Common myeloid progenitor, CD34-positive (primary cell): ENCODE measurements around the gene LENG8.

ENCODE experiments used
- CTCF ChIA-PET: fragments of 350-600 bp; sonication (Branson Sonifier 250); formaldehyde crosslinking; loops from one replicate; lab custom pipeline; 2021; ENCODE audit warnings: antibody characterized with exemption; lab: Charles Lee
- POLR2A ChIA-PET: fragments of 350-600 bp; sonication (Branson Sonifier 250); formaldehyde crosslinking; loops from one replicate; lab custom pipeline; 2021; ENCODE audit warnings: antibody characterized with exemption; lab: Charles Lee
- DNase-seq, 3 donors: peaks; one replicate each; pipeline versions ENCODE4 v3.0.0 to v3.0.0-alpha.2; 2013
- H3K27ac ChIP-seq, 2 experiments: 1 replicate in 1 of 2; 2 replicates in 1 of 2; pipeline ENCODE4 v1.7.0; 2013; ENCODE audit warnings: inconsistent platforms in 2 of 2, low read length in 2 of 2, mild to moderate bottlenecking in 2 of 2, low read depth in 1 of 2, moderate library complexity in 1 of 2; ENCODE audit not compliant: severe bottlenecking in 2 of 2, insufficient read depth in 1 of 2, poor library complexity in 1 of 2
- H3K27me3 ChIP-seq, 5 experiments: replicated peaks in 2 of 5; 1 replicate in 3 of 5; 2 replicates in 2 of 5; pipeline versions ENCODE4 v1.6.1 to v1.7.0; 2013; ENCODE audit warnings: low read length in 4 of 5, mild to moderate bottlenecking in 2 of 5, moderate library complexity in 2 of 5, inconsistent platforms in 1 of 5; ENCODE audit not compliant: insufficient read depth in 5 of 5, control insufficient read depth in 4 of 5
- H3K36me3 ChIP-seq, 4 experiments: 1 replicate in 2 of 4; 2 replicates in 2 of 4; pipeline versions ENCODE4 v1.6.1 to v1.7.0; 2013; ENCODE audit warnings: low read length in 3 of 4, control low read depth in 1 of 4, mild to moderate bottlenecking in 1 of 4; ENCODE audit not compliant: control insufficient read depth in 4 of 4, insufficient read depth in 4 of 4
- H3K4me1 ChIP-seq, 4 experiments: 1 replicate in 3 of 4; 2 replicates in 1 of 4; pipeline versions ENCODE4 v1.6.1 to v1.7.1; 2013; ENCODE audit warnings: low read length in 3 of 4, mild to moderate bottlenecking in 3 of 4, control low read depth in 1 of 4, inconsistent platforms in 1 of 4, moderate library complexity in 1 of 4; ENCODE audit not compliant: control insufficient read depth in 4 of 4, insufficient read depth in 4 of 4; ENCODE audit errors: control extremely low read depth in 1 of 4
- H3K4me3 ChIP-seq, 7 experiments: 1 replicate in 4 of 7; 2 replicates in 3 of 7; pipeline versions ENCODE4 v1.5.1 to v1.7.0; 2013; ENCODE audit warnings: mild to moderate bottlenecking in 7 of 7, low read length in 6 of 7, moderate library complexity in 6 of 7, inconsistent platforms in 2 of 7, low read depth in 2 of 7, control low read depth in 1 of 7; ENCODE audit not compliant: insufficient read depth in 4 of 7, control insufficient read depth in 1 of 7; ENCODE audit errors: extremely low read depth in 1 of 7
- H3K9me3 ChIP-seq, 5 experiments: 1 replicate in 4 of 5; 2 replicates in 1 of 5; pipeline versions ENCODE4 v1.6.1 to v1.7.1; 2013; ENCODE audit warnings: low read length in 4 of 5, mild to moderate bottlenecking in 2 of 5, inconsistent platforms in 1 of 5, low read depth in 1 of 5, moderate library complexity in 1 of 5; ENCODE audit not compliant: control insufficient read depth in 4 of 5, insufficient read depth in 2 of 5; ENCODE audit errors: control extremely low read depth in 1 of 5
- WGBS: methylation state at CpG from one replicate; pipeline ENCODE4 v1.1.5; 2013; ENCODE audit not compliant: insufficient coverage; 5-methylcytosine and 5-hydroxymethylcytosine counted together

LENG8 gene

GRCh38 chr19:54411033-54411432 lies 38.0 kb upstream of the LENG8 start:
- Histone ChIP-seq H3K27ac (no peak overlapping the region), H3K36me3 (no peaks in the 10 kb centered on the region), H3K9me3 (peaks cover 0 to 8% (median 0%) of the 10 kb centered on the region in 5 experiments), H3K4me1 (peaks cover 0 to 14% (median 6%) of the 10 kb centered on the region in 4 experiments), H3K4me3 (no peak overlapping the region), H3K27me3 (peaks cover 0 to 23% (median 11%) of the 10 kb centered on the region in 5 experiments)
- POLR2A ChIA-PET = interaction anchor here (1.1 kb wide), 1 partner anchor 40 kb away, joined by 3 read pairs; no protein-coding TSS in a partner anchor
- CTCF ChIA-PET = interaction anchor here (0.9 to 1.8 kb wide), 3 partner anchors 20 to 145 kb away, joined by 3 to 7 read pairs (median 4); no protein-coding TSS in a partner anchor
- DNase-seq = no peak

- peaks cover 0 to 3% (median 0%) of the 10 kb centered on the region in 5 experiments for H3K9me3 ChIP-seq
- peaks cover 0 to 36% (median 14%) of the 10 kb centered on the region in 5 experiments for H3K27me3 ChIP-seq
- H3K27ac ChIP-seq = no peak overlapping the region
- CTCF ChIA-PET = no interaction called here
- H3K4me3 ChIP-seq = no peak overlapping the region
- H3K36me3 ChIP-seq = no peaks in the 10 kb centered on the region
- POLR2A ChIA-PET = interaction anchor here (0.6 kb wide), 1 partner anchor 15 kb away, joined by 3 read pairs; no protein-coding TSS in a partner anchor
- 75% methylated on average over 1 of the region's 4 CpGs for WGBS
- H3K4me1 ChIP-seq = peaks cover 0 to 32% (median 23%) of the 10 kb centered on the region in 4 experiments
- no peak for DNase-seq
Observed at GRCh38 chr19:54412877-54413276, 36.1 kb upstream of the LENG8 start.

GRCh38 chr19:54414156-54414555 lies 34.8 kb upstream of the LENG8 start:
- 100% methylated on average over 1 of the region's 4 CpGs for WGBS
- POLR2A ChIA-PET = no interaction called here
- Histone ChIP-seq H3K27ac (no peak overlapping the region), H3K9me3 (no peaks in the 10 kb centered on the region), H3K36me3 (no peaks in the 10 kb centered on the region), H3K27me3 (peaks cover 0 to 36% (median 14%) of the 10 kb centered on the region in 5 experiments), H3K4me1 (peaks cover 0 to 44% (median 34%) of the 10 kb centered on the region in 4 experiments), H3K4me3 (no peak overlapping the region)
- no peak for DNase-seq
- CTCF ChIA-PET = no interaction called here

GRCh38 chr19:54415208-54415900 lies 33.6 kb upstream of the LENG8 start, which contains the start of gene TTYH1:
TSS of gene TTYH1 (plus strand) at chr19:54415464. CDS start at chr19:54415553, 89 bp downstream.
- H3K27me3 ChIP-seq = peaks cover 0 to 46% (median 14%) of the 10 kb centered on the region in 5 experiments
- H3K4me1 ChIP-seq = peaks cover 0 to 44% (median 34%) of the 10 kb centered on the region in 4 experiments
- CTCF ChIA-PET = interaction anchor here (0.6 to 1.8 kb wide), 13 partner anchors 8 to 149 kb away, joined by 3 to 11 read pairs (median 4); partner anchors contain the start of gene LENG8
- no peak within 1 kb of the TSS for H3K27ac ChIP-seq
- no peaks in the 10 kb centered on the region for H3K9me3 ChIP-seq
- H3K4me3 ChIP-seq = peak within 1 kb of the TSS in 5 of 7 experiments; percentile 26 to 63 (median 37)
- peak in 2 of 3 donors; percentile 44 to 48 for DNase-seq
- POLR2A ChIA-PET = no interaction called here
- 0% methylated on average over 20 of the region's 68 CpGs for WGBS
- no peaks in the 10 kb centered on the region for H3K36me3 ChIP-seq

GRCh38 chr19:54415901-54416673 lies 32.9 kb upstream of the LENG8 start:
- H3K27me3 ChIP-seq = peaks cover 0 to 43% (median 14%) of the 10 kb centered on the region in 5 experiments
- peaks cover 0 to 44% (median 35%) of the 10 kb centered on the region in 4 experiments for H3K4me1 ChIP-seq
- POLR2A ChIA-PET = no interaction called here
- H3K27ac ChIP-seq = no peak overlapping the region
- WGBS = 5% methylated on average over 25 of the region's 28 CpGs
- no peaks in the 10 kb centered on the region for H3K9me3 ChIP-seq
- CTCF ChIA-PET = interaction anchor here (0.8 to 1.8 kb wide), 15 partner anchors 8 to 150 kb away, joined by 3 to 11 read pairs (median 4); partner anchors contain the start of gene LENG8
- H3K36me3 ChIP-seq = no peaks in the 10 kb centered on the region
- H3K4me3 ChIP-seq = peak overlapping the region in 3 of 7 experiments; percentile 33 to 63 (median 38)
- no peak for DNase-seq

GRCh38 chr19:54416695-54417491 lies 32.1 kb upstream of the LENG8 start:
- no peaks in the 10 kb centered on the region for H3K9me3 ChIP-seq
- peak in 1 of 3 donors; percentile 20 for DNase-seq
- no peaks in the 10 kb centered on the region for H3K36me3 ChIP-seq
- H3K4me3 ChIP-seq = no peak overlapping the region
- no peak overlapping the region for H3K27ac ChIP-seq
- peaks cover 0 to 43% (median 14%) of the 10 kb centered on the region in 5 experiments for H3K27me3 ChIP-seq
- H3K4me1 ChIP-seq = peaks cover 0 to 44% (median 35%) of the 10 kb centered on the region in 4 experiments
- ChIA-PET POLR2A (no interaction called here), CTCF (interaction anchor here (0.8 to 1.8 kb wide), 10 partner anchors 7 to 151 kb away, joined by 3 to 11 read pairs (median 4); partner anchors contain the start of gene LENG8)
- 55% methylated on average over 33 of the region's 44 CpGs for WGBS
